NCI-H2081 treated with DMSO at 0.1 percent for 48 hours (cell line): ENCODE data around the gene HTRA3.

Experiments
- DNase-seq: peaks from one replicate; lab custom pipeline; 2025; lab: John Stamatoyannopoulos, UW

HTRA3 gene

DNA sequence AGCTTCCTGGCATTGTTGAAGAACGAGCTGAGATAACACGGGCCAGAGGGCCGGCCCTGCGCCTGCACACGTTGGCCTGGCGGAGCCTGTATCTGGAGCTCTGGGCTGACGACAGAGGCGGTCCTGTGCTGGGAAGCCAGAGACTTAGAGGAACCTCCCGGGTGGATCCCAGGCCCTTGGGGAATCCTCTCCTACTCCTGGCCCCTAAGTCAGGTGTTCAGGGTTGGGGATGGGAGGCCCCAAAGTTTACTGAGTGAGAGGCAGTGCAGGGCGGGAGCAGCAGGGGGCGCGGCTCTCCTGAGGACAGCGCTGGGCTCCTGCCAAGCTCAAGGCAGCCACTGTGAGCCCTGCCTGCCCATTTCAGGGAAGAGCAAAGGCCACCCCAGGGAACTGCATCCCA, 2.5 kb upstream of the HTRA3 start:
- no peak for DNase-seq

DNA sequence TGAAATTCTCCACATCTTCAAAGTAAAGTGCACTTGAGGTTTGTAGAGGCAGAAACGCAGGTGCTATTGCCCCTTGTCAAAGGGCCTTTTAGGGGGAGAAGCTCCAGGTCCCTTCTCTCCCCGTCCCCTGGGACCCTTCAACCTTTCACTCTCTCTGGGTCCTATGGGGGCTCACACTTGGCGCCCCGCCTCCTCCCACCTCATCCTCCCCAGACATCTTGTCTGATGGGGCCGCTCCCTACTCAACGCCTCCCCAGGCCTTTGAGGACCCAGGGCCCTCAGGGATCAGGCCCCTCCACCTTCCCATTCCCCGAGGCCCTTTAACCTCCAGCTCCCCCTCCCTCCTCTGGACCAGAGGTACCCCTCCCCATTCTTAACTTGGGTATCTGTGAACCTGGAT, 1.3 kb upstream of the HTRA3 start:
- no peak for DNase-seq

DNA sequence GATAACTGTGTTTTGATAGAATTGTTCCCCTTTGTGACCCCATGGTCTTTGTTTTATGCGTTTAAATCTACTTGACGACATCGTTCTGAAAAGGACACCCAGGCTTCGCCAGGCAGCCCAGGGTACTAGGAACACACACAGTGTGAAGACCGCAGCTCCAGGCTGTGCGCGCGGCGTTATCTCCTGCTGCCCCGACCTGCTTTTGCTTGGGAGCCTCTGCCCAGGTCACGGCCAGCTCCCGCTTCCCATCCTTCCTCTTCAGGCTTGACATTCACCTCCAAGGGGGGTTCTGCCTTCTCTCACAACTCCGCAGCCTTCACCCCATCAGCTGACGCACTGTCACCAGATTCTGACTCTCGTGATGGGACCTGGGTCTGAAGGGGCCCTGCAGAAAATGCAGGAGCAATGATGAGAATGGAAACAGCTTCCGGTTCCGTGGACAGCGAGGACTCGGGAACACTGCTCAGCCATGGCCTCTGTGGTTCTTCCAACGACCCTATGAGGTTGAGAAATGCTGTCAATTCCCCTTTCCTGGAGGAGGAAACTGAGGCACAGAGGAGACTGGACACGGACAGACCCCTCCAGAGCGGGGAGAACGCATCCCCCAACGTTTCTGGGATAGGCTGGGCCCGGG, 536 bp upstream of the HTRA3 start:
- DNase-seq = no peak

DNA sequence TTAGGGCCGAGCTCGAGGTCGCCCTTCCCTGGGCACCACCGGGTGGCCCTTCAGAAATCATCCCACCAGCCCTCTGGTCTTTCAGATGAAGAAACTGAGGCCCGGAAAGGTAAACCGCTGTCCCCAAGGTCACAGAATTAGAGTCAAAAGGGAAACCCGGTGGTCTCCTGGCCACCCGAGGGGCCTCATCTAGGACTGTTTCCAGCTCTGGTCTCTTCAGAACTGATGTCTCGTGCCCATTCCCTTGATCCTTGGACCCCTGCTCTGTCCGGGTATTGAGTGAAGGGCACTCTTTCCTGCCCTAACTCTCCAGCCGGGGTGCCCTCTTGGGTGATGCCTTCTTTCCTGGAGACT, 841 bp downstream of the HTRA3 start:
- no peak for DNase-seq

DNA sequence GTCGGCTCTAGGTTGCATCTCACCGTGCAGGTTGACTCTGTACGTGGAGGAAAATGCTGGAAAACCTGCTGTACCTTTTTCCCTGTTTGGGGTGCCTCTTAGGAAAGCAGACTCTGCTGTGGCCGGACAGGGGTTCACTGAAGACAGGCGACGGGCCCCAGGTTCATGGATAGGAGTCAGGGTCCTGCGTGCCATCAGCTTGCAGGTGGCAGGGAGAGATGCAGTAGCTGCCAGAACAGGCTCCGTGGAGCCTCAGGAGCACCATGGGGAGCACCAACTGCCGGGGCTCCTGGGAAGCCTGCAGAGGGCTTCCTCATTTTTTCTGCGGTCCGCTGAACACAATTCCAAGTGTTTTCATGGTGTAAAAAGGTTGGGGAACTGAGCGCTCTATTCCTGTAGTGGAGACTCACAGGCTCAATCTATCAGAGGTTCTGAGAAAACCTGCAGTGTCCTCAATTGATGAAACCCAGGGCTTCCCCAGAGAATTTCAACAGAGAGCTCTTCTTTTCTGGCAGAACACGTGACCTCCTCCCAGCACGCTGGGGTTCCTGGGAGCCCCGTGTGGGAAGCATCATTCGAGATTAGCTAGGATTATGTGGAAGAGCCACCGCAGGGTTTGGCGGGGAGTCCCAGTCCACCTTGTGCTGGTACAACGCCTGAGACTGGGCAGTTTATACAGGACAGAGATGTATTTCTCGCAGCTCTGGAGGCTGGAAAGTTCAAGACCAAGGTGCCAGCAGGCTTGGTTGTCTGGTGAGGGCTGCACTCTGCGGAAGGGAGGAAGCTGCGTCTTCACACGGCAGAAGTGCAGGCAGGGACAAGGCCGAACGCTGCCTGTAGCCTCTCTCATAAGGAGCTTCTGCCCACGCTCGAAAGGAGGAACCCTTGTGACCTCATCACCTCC, 1.6 kb downstream of the HTRA3 start:
- DNase-seq = no peak

DNA sequence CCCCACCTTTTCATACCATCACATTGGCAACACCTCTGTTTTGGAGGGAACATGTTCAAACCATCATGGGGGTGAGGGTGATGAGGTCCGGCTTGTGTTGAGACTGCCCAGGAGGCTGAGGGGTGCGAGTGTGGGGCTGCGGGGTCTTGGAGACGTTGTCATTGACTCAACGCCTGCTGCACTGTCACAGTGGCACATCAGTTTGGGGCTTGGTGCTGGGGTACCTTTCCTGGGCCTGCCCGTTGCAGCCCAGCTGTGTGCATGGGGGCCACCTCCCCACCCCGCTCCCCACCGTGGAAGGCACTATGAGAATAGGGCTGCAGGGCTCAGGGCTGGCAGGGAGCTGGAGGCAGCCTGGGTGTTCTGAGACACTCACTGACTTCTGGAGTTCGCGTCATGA, 2.3 kb downstream of the HTRA3 start:
- no peak for DNase-seq

DNA sequence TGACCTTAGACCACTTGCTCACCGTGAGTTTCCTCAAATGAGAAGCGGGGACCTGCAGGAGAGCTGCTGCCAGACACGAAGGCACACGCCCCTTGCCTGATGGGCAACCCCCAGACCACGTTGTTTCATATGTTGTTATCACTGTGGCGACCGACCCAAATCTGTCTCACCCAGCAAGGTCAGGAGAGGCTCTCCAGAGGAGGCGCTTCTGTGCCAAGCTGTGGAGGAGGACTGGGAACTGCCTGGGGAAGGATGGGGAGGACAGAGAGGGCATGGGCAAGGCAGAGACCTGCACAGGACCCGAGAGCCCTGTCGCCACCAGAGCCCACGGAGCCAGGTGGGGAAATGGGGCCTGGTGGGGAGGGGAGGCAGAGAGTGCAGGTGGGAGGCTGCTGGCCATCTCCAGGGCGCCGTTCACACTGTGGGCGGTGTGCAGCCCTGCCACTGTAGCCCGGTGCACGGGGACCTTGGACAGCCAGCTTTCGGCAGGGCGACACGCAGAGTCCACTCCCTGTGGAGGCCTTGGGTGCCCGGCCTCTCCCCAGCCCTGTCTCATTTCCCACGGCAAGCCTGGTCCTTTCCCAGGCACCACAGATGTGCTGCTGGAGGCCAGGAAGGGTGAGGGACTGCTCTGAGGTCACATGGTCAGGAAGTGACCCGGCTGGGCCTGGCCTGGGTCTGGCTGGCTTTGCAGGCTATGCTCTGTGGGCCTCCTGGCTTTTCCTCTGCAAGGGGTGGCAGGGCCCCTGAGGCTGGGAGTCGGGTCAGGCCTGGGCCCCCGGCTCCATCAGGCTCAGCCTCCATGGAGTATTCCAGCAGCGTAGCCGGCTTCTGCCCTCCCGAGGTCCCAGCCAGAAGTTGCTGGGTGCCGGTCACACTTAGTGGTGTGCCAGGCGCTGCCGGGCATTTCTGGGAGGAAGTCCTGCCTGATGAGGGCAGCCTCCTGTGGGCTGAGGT, 3.2 kb downstream of the HTRA3 start:
- no peak for DNase-seq

DNA sequence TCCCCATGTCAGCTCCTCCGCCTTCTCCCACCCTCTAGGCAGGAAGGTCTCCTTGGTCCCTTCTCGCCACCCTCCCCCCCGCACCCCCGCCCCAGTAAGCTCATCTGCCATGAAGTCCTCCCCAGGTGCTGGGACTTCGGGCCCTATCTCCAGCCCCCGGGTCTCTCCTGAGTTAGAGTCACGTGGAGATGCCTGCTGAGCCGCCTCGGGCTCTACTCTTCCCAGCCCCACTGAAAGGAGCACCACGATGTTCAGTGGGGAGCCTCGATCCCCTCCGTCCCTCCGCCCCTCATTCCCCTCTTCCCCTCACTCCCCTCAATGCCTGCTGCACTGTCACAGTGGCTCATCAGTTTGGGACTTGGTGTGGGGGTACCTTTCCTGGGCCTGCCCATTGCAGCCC, 3.9 kb downstream of the HTRA3 start:
- no peak for DNase-seq

DNA sequence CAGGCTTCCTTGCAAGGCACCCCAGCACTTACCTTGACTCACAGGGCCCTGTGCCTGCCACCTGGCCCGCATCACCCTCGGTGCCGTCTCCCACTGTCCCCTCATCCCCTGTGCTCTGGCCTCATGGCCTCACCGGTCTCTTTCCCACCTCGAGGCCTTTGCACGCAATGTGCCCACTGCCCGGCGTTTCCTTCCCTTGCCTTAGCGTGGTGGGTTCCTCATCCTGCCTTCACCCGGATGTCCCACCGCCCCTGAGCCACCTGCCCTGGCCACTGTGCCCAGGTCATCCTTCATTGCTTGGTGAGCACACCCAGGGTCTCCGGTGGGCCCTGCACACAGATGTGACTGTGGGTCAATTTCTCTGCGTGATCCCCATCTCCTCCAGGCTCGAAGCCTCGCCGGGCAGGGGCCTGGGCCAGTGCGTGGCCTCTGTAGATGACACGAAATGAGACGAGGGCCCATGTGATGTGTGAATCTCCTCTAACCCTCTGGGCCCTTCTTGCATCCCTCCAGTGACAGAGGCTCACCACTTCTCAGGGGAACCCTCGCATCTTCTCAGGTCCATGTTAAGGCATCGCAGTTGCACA, 4.6 kb downstream of the HTRA3 start:
- no peak for DNase-seq

DNA sequence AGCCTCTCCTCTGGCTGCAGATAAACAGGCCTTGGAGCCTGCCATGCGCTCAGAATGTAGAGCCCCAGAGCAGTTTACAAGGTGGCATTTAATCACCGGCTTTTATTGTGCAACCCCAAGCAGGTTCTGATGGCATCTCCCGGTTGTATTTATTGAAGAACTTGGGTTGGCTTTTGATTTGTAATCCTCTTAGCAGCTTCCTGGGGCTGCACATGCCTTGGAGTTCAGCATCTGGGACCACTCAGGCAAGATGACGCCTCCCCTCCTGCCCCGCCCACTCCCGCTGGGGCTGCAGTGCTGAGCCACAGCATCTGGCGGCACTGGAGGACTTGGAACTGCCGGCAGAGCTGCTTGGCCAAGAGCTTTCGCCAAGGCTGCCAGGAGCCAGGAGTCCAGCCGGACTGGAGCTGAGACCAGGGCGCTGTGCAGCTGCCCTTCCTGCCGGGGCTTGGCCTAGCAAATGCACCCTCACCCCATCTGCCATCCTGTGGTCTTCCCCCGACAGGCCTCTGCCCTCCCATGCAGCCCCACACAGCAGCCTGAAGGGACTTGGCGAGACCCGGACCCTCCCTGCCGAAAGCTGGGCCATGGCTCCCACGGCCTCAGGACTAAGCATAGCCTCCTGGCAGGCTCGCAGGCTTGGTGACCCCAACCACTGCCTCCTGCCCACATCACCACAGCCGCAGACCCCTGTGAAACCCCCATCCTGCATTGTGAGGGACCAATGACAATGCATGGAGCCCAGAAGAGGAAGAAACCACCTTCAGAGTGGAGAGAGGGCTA, 5.4 kb downstream of the HTRA3 start:
- DNase-seq = no peak

DNA sequence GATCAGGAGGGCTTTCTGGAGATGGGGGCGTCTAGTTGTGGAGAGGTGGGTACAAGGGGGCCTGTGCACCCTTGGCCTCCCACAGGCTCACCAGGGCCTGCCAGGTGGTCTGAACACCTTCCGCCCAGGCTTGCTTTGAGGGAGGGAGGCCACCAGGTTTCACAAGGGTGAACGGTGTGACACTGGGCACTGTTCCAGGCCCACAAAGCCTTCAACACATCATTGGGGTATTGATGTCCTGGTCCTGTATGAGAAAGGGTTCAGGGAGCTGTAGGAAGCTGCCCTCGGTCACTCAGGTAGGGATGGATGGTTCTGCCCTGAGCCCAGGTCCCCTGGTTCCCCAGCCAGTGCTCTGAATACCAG, 6.0 kb downstream of the HTRA3 start:
- no peak for DNase-seq

DNA sequence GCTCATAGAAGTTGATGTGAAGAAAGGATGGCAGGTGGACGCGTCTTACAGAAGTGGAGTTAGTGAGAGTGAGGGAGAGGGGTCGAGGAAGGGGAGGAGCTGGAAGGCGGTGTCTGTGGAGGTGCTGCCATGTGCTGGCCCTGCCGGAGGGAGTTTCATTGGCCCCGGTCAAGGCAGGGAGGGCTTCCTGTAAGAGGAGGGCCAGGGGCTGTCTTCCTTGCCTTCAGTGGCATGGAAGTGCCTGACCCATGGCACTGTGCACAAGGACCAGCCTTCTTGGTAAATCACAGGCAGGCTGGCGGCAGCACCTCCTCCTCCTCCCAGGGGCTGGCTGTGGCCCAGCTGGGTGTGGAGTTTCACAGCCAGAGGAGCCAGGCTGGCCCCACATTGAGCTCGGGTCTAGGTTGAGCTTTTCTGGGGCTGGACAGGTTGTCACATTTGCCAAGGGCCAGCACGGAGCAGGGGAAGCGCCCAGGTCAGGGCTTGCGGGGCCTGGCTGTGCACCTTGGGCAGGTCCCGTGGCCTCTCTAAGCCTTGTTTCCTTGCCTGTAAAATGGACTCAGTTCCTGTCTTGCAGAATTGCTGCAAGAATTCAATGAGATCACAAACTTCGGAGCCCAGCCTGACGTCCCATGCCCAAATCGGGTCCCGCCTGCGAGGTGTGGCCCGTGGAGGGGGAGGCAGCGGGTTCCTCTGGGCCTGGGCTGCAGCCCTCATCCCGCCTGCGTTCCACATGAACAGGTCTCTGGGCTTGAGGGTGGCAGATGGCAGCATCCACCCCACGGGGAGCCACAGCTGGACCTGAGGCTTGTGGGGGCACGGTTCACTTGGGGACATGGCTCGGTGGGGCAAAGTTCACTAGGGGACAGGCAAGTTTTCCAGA, 7.0 kb downstream of the HTRA3 start:
- no peak for DNase-seq

DNA sequence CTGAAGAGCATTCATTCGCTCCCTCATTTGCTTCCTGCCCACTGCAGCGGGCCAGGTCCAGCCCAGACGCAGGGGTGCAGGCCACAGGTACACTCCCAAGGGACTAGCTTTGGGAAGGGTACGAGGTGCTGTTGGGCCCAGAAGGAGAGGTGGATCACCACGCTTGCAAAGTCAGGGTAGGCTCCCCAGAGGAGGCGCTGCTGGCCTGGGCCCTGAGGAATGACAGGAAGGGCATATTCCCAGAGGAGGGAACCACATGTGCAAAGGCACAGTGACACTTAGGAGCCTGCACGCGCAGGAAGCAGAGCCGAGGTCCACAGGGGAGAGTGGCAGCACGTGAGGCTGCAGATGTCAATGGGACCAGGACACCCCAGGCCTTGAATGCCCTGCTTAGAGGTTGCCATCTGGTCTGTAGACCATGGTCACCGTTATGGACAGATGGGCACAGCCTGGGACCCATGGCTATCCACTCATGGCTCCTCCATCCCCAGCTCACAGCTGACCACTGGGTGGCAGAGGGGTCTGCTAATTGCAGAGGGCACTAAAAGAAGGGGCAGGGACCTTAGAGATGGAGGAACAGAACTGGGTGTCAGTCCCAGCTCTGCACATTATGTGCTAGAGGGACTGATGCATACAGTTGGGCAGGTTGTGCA, 7.9 kb downstream of the HTRA3 start:
- no peak for DNase-seq

DNA sequence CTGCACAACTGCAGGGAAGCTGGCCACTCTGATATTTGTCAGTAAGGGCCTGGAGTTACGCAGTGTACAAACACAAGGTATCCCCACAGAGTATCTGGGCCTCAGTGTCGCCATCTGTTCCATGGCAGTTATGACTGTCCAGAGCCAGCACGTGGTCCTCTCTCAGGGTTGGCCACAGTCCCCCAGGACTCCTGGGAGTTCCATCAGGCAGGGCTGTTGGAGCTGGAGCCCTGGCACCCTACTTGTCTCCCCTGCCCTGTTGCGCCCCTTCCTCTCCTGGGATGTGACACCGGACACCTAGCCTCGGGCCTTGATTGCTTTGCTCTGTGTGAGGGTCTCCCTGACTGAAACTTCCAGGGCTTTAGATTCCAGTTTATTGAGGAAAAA, 8.4 kb downstream of the HTRA3 start:
- no peak for DNase-seq

DNA sequence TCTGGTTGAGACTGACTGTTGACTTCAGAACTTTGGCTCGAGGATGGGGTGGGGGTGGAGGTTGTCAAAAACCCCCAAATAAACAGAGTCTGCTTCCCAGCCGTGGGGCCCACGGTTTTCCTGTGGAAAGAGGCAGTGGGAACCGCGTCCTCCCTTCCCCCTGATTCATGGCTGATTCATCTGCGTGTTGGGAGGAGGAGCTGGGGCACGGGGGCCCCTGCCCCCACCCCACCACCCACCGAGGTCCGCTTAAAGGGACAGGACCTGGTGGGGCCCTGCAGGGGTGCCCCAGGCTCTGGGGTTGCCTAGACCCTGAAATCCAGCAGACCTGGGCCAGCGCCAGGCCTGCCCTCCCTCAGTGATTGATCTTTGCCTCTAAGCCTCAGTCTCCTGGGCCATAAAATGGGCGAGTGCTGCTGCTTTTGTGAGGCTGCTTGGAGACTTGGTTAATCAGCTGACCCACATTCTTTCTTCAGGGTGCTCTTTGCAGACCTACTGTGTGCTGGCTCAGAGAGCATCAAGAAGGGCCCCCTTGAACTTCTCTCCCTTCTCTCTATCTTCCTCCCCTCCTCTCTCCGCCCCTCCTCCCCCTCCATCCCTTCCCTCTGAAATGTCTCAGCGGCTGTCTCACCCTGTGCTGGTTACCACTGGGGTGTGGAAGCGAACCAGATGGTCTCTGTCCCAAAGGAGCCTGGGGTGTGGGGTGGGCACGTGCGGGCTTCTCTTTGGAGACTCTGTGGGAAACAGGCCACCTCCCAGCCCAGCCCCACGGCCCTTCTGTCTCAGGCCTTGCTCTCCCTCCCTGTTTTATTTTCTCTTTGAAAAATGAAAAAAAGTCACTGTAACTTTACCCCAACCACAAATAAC, 9.1 kb downstream of the HTRA3 start:
- DNase-seq = no peak

DNA sequence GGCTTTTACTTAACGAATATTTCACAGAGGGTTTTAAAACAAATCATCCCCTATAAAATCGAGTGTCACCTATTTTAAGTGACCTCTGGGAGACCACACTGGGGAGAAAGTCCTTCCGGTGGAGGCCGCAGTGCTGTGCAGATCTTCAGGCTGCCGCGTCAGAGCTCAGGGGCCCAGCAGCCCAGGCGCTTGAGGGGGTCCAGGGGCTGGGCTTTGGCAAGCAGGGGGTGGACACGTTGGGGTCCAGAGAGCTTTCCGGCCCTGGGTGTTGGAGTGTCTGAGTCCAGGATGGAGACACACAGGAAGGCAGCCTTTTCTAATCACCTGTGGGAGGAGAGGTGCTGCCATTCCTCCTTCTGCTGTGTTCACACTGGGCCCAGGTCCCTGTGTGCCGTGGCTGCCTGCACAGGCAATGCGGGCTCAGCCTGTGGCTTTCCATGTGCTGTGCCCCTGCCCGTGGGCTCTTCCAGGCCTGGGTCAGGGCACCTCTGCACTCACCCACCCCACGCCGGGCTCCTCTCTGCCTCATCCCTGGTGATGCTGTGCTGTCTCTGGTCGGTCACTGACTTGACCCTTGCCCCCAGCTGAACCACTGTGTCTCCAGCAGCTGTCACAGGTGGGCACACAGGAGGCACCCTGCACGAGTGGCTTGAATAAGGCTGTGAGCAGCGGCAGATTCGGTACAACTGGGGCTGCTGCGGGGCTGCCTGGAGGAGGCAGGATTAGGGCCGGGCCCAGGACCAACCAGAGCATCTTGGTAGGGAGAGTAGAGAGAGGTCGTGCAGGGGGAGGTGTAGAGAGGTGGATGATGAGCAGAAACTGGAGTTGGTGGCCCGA, 10.0 kb downstream of the HTRA3 start:
- no peak for DNase-seq

DNA sequence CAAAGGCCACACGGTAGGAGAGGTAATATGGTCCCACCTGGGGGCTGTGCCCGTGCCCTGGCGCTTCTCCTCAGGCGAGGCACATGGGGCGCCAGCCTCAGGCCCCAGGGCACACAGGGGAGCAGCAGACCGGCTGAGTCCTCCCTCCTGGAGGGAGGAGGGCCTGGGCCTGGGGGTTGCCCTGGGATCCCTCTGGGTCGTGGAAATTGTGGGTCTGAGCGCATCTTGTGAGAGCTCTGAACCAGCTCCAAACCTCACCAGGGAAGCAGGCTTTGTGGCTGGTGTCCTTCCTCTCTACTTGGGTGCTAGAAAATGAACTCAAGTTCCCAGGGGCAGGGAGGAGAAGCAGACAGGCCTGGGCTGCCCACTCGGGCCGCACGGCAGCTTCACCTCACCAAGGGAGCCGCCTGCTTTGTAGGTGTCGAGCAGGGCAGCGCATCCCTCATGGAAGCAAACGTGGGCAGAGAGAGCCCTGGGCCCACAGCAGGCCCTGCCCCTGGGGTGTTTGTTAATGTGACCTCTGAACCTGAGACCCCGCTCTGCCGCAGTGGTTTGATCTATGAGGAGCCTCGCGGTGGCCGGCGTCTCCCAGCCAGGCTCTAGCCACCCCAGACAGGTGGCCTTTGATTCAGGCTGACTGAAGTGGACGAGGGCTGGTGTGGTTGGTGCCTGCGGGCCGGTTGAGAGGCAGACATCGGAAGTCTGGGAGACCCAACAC, 10.8 kb downstream of the HTRA3 start:
- DNase-seq = no peak
